A549 (cell line): ENCODE data around the gene MAN2A2.

ENCODE experiments used
- CTCF ChIP-seq: fragments of >200 bp; sonication (Bioruptor Twin); formaldehyde crosslinking; IDR thresholded peaks from 3 replicates; pipeline ENCODE4 v1.5.1; 2016
- JUNB ChIP-seq: fragments of >200 bp; sonication (Bioruptor Twin); formaldehyde crosslinking; IDR thresholded peaks from 2 replicates; pipeline ENCODE4 v1.6.1; 2016
- POLR2A ChIP-seq: IDR thresholded peaks from 2 replicates; pipeline ENCODE4 v1.6.1; 2012; ENCODE audit warnings: mild to moderate bottlenecking, low read length

DNA sequence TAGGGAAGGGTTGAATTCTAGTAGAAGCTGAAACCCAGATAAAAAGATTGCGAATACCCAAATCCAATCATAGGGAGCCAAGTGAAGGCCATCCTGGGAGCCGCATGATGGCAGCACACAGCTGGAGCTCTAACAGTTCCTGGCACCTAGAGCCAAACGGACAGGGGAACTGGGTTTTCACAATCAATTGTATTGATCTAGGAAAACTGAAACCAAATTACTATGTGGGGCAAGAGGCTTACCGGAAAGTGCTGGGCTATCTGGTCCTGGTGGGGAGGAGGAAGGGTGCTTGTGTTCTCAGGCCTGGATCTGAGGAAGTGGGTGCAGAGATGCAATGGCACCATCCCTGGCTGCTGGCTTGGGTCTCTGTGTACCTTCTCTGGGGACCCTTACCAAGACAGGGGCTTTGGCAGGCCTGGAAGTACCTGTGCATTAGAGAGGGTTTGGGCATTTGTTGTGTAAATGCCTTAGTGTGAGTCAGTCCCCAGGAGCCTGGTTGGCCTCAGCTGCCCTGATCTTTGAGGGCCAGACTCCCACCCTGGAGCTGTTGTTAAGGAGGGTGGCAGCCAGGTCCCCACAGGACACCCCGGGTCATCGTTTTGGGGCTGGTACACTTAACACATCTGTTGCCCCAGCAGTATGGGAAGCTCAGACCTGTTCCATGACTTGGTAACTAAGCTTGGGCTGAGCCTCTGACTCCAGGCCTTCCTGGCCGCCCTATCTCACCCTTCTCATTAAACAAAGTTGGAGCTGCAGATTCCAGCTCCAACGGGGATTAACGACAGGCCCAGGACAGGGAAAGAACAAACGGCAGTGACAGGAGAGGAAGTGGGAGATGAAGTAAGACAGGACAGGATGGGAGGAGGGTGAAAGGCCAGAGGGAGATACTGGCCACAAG lies 43.6 kb upstream of the MAN2A2 start:
- TF ChIP-seq POLR2A = no peak
- TF ChIP-seq CTCF = no peak
- no peak for TF ChIP-seq JUNB
